Tongue (tissue), 2 donors: ENCODE data around the gene SLC25A21. TPM values are rescaled to one million over a fixed set of nuclear protein-coding genes. Genes with fewer than 3 reads are reported as not detected.
"Not testable (repeated sequence)": the region's sequence is repeated elsewhere in the genome, so short reads cannot be mapped to it uniquely, and the experiment has no call there.

ENCODE experiments used
- DNase-seq: peaks from one replicate; pipeline ENCODE4 v3.0.0-alpha.2; 2015
- total RNA-seq: library from RNA; depleted of rRNA; stranded (reverse); fragments of >200 nt; gene quantifications from one replicate; pipeline ENCODE4 v1.2.3, GENCODE V29; 2014

Gene SLC25A21
- total RNA-seq, 1 donor from 2014 or later = 1.3 TPM

DNA sequence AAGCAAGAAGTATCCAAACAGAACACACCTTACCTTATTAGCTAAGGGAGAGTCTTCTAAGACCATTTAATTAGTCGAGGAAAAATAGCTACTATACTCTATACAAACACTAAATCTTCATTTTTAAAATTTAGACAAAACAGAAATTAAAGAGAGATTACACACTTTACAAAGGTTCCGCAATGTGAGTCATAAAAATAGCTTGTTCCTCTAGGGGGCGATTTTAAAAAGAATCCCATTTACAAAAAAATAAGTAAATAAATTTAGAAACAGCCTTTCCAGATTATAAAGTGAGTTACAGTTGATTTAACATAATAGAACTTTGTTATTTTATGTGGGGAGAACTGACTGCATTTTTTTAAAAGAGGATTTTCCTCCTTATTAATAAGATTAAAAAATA, 309.1 kb downstream of the SLC25A21 start:
- DNase-seq = no peak

GRCh38 chr14:36862237-36862636, 310.2 kb downstream of the SLC25A21 start:
- not testable (repeated sequence) for DNase-seq

DNA sequence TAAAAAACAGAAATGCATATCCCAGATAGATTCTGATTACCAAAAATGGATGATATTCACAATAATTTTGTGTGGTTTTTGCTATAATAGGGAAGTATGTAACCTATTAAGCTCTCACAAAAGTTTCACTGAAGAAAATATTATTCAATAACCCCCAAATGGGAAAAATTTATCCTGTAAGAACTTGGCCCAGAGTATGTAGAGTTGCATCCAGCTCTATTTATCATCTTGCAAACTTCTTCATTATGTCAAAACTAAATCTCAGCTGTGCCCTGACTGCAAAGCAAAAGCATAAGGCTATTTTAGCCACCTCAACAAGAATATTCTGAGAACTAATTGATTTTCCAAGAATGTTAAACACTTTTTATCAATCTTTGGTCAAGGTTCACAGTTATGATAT, 311.6 kb downstream of the SLC25A21 start:
- DNase-seq = no peak

DNA sequence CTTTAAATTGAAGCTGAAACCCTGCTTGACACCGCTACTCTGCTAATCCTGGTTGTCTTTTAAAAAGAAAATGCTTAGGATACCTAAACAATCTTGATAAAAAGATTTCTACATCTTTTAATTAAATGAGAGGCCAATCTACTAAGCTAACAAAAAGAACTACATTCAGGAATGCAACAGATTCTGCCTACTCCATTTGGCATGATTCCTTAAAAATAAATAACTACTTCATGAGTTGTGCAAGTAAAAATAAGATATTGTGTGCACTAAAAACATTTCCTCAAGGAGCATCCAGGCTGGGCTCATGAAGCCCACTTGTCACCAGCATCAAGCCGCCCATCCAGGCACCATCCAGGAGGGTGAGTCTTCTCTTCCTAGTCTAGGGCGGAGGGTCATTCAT, 313.3 kb downstream of the SLC25A21 start:
- DNase-seq = no peak

DNA sequence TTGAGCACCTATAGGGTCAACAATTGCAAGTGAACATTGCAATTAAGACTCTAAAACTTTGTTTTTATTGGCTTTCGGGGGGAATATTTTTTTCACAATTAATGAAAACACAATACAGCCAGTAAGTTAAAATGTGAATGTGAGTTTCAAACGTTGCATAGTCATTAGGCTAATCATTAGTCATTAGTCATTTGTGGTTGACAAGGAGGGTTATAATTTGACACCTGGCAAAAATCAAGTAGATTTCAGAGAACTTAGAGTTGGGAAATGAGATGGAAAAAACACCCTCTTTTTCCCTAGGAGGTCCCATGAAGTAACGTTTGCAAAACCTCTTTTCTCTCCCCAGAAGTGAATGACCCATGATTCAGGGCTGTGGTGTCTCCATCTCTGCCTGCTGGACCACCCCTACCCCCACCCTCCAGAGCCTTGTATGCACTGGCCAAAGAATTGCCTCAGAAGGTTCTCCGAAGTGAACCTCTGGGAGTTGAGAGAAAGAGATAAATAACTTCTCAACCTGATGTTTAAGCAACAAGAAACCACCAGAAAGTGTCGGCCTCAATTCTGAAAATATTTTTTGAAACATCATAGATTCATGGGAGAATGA, 314.5 kb downstream of the SLC25A21 start:
- no peak for DNase-seq

DNA sequence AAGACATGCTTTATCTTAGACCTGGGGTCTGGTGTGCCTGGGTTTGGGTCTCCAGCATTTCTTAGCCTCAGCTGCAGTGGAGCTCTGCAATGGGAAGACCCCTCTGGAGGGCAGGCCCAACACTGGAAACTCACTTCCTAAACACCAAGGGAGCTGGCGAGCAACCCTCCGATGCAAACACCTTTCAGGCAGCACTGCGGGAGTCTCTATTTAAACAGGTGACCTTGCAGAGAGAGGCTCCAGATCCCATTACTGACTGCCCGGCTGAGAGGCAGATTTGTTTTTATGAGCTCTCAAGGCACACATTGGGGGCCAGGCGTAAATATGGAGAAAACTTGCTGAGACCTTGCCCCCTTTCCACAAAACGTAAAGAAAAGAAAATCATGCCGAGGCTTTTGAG, 315.3 kb downstream of the SLC25A21 start:
- no peak for DNase-seq

GRCh38 chr14:36856095-36856878, 316.1 kb downstream of the SLC25A21 start:
- no peak for DNase-seq

GRCh38 chr14:36855396-36855795, 317.0 kb downstream of the SLC25A21 start:
- DNase-seq = no peak

DNA sequence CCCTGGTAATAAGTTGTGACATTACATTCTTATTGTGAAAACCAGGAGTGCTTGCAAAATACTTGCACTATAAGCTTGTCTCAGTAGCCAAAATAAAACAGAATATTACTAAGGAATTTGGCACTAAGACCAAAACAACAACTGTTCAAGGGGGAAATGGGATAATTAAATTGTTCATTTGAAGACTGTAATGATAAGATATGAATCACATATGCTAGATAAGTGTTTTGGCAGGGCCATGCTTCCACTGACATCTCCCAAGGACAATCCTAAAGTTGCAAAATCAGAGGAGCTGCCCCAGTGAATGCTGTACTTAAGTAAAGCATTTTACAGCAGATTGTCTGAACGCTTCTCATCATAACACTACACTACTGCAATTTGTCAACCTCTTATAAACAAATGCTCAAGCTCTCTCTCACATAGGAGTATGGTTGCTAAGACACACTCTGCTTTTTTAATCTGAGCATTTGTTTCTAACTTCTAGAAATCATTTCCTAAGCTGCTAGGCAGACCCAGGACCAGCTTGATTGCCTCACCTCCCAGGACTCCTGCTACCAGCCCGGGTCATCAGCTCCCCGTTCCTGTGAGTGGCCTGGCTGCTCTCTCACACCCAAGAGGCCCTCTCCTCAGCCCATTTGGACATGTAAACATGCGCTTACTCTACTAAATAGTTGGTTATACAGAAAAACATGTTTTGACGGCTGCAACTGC, 319.3 kb downstream of the SLC25A21 start:
- DNase-seq = peak; percentile 55

- peak; percentile 20 for DNase-seq
Observed at GRCh38 chr14:36848213-36848612, 324.2 kb downstream of the SLC25A21 start.

GRCh38 chr14:36847366-36847765, 325.0 kb downstream of the SLC25A21 start:
- DNase-seq = no peak

DNA sequence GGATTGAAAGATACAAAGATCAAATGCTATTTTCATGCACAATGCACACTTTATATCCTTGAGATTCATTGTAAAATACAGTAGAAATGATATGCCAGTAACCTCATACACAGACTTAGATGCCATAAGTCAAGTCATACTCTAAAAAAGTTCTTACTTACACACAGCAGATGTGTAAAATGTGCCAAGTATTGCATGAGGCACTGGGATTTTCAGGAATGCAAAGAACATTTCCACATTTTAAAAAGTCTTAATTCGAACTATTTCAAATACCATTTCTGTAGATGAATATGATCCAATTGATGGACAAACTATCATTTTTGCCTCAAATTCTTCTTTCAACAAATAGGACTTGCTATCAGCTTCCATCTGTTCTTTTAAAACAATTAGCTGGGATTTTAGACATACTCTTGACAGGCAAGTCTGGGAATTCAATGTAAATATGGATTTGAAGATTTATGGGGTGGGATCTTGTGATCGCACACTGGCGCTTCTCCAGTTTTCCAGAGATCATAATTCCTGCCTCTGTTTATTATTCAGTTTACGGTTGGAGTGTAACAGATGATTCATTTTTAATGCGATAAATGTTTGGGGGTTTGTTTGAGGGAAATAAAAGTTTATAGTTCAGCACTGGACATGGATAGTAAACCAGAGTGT, 326.9 kb downstream of the SLC25A21 start:
- peak; percentile 24 for DNase-seq

DNA sequence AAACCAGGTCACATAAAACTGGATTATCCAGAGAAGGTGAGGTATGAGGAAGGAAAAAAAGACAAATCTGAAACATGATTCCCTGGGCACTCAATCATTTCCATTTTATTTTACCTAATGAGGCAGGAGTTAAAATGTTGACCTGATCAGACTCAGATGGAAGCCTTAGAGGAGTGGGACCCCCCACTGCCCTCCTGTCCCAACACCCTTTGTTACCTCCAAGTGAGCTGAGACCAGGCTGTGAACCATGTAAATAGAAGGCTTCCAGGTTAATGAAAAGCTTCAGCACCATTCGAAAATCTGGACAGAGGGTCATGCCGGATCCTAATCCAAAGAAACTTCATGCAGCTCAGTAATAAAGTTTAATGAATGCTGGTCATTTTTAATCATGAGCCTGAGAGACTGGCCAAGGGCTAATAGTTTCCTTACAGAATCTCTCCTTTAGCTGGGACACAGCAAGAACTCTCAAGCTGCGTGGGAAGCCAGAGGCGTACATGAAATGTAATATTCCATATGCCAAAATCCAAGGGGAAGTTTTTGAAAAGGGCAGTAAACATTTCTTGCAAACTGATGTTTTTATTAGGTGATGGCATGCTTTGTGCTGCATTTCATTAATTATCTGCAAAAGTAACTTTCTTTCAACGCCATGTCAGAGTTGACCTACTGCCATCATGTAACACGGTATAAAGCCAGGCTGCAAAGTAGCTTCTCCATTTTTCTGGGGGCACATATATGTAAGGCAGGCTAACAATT, 327.8 kb downstream of the SLC25A21 start:
- DNase-seq = no peak

GRCh38 chr14:36843410-36843809, 329.0 kb downstream of the SLC25A21 start:
- DNase-seq = no peak

DNA sequence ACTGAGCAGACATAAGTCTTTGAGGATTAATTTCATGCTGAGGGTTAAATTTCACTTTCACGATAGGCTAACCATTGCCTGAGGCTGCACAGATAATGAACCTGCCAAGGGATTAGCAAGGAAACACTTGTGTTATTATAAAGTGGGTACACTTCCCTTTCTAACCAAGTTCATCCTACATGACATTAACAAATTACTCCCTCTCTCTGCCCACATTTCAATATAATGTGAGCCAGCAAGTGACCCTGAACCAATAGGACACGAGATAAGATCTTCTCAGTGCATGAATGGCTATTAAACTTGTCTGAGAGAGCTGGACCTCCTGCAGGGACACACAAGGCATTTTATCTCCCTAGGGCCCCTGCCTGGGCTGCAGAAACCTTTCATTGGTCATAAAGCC, 337.3 kb downstream of the SLC25A21 start:
- no peak for DNase-seq

DNA sequence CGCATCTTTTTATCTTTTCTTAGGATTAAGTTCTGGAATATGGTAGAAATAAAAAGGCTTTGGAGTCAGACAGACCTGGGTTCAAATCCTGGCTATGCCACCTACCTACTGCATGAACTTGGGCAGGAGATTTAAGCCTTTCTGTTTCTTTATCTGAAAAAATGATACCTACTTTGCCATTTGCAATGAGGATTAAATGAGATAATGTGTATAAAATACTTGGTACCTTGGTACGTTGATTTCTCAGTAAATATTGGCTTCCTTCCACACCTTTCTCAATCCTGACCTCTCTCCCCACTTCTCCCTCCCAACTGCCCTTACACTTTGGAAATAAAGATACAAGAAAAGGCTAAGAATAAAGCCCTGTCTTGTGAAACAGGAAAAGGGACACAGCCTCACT, 338.1 kb downstream of the SLC25A21 start:
- DNase-seq = no peak

DNA sequence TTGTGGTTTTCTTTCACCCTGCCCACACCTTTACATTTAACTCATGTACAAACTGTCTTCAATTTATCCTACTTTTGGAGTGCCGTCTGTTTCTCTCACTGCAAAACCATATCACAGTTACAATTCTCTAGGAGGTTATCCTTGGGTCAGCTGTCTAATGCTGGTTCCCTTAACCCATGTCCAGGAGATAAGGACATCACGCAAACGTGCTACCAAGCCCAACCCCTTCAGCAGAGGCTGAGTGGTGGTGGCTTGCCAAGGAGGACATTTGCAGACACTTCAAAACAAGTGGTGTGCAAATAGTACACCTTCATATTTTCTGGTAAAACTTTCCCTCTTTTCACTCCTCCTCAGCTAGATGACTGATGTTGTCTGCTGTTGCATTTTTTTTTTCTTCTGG, 342.9 kb downstream of the SLC25A21 start:
- no peak for DNase-seq

DNA sequence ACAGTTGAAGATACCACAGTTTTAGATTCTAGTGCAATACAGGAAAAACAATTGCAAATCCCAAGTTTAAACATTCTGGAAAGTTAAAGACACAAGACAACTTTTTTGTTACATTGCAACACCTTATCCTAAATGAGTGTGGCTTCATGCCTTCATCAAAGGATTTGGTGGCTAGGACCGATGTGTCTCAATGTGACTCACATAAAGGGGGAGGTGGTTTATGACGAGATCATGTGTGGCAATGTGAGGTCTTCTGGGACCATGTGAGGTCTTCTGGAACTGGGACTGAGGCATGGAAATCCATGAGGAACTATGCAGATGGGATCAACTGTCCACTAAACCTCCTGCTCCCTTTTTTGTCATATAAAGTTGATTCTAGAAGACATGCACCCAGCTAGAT, 344.5 kb downstream of the SLC25A21 start:
- DNase-seq = no peak

DNA sequence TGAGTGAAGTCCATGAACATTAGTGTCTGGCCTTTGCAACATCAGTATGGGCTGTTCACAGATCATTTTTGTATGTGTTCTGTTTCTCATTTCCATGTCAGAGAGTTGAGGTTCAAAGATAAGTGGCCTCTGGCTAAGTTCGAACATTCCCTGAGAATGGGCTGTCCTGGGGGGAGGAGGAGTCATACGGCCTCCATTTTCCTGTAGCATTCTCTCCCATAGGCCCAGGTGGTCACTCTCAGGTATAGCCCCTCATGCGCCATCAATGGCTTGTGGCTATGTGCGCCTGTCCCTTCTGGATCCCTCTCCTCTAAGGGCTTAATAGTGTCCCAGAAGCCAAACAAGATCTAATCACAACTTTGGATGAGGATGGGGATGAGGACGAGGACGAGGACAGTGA, 345.8 kb downstream of the SLC25A21 start:
- DNase-seq = no peak

- no peak for DNase-seq
Observed at GRCh38 chr14:36824854-36825253, 347.6 kb downstream of the SLC25A21 start.

GRCh38 chr14:36823651-36824050, 348.8 kb downstream of the SLC25A21 start:
- no peak for DNase-seq

DNA sequence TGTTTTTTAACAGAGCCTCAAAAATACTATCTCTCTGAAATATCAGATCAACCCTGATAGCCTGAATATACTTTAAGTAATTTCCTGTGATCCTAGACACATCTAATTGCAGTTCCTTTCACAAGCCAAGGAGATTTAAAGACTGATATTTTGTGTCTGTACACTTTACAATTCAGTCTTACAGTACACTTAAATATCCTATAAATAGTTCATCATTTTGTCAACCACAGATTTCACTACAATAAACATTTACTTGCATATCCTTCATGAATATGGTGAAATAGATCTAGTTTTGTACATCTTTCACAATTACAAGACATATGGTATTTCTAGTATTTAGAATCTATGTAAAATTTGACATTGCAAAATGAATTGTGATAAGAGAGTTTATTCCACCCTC, 349.7 kb downstream of the SLC25A21 start:
- no peak for DNase-seq
